H1 (cell line): ENCODE data around the gene PRPF4. TPM values are rescaled to one million over a fixed set of nuclear protein-coding genes. Genes with fewer than 3 reads are reported as not detected.

Experiments used
- EZH2 ChIP-seq: fragments of 200-600 bp; sonication (generic); IDR thresholded peaks from 2 replicates; pipeline ENCODE4 v1.7.1; 2012; ENCODE audit warnings: low read depth, mild to moderate bottlenecking, moderate library complexity, low read length, inconsistent platforms; ENCODE audit not compliant: severe bottlenecking
- KDM4A ChIP-seq: IDR thresholded peaks from one replicate; pipeline ENCODE4 v1.7.1; 2012; ENCODE audit warnings: low read depth, mild to moderate bottlenecking, moderate library complexity, low read length, inconsistent platforms; ENCODE audit not compliant: severe bottlenecking
- NANOG ChIP-seq: IDR thresholded peaks from 2 replicates; pipeline ENCODE4 v1.6.1; 2011; ENCODE audit warnings: low read length, low read depth, mild to moderate bottlenecking, inconsistent platforms; ENCODE audit not compliant: insufficient read depth, poor library complexity, severe bottlenecking
- TEAD4 ChIP-seq: IDR thresholded peaks from 2 replicates; pipeline ENCODE4 v1.6.1; 2012; ENCODE audit warnings: low read depth, low read length, inconsistent platforms, mixed read lengths
- ZNF274 ChIP-seq: IDR thresholded peaks from 2 replicates; pipeline ENCODE4 v1.7.0; 2012; ENCODE audit warnings: low read length, borderline replicate concordance; ENCODE audit errors: extremely low read depth
- polyA plus RNA-seq, 7 experiments: library from polyadenylated mRNA; depleted of rRNA in 3 of 7; stranded (reverse) in 5 of 7; unstranded in 2 of 7; fragments of >200 nt in 5 of 7; fragments of 200-250 nt in 2 of 7; gene quantifications; 1 replicate in 5 of 7; 2 replicates in 1 of 7; 4 replicates in 1 of 7; pipeline versions ENCODE4 v1.2.1 to v1.2.3, GENCODE V29; 2011 to 2013; ENCODE audit warnings: missing spikeins in 2 of 7, mixed read lengths in 2 of 7
- total RNA-seq: library from RNA; stranded (reverse); fragmentation: NEBNext Ultra II Directional; extraction: Animal tissue kit (Norgen Biotek cat#: 25700); gene quantifications from 2 replicates; pipeline ENCODE4 v1.2.1, GENCODE V29; 2021
- TF ChIP-seq, protein P1 (sequence below): fragments of 300-600 bp; sonication (generic); IDR thresholded peaks from 2 replicates; pipeline ENCODE4 v1.7.1; 2012; ENCODE audit warnings: low read length, moderate library complexity, mild to moderate bottlenecking, inconsistent platforms; ENCODE audit not compliant: insufficient replicate concordance

The PRPF4 gene
- total and polyA plus RNA-seq, 2 of the 8 experiments (the other 6 are each of a cell fraction or from before 2014, with no cell fraction given) = 15.2 to 33.4 TPM

- TF ChIP-seq, protein P1, sequence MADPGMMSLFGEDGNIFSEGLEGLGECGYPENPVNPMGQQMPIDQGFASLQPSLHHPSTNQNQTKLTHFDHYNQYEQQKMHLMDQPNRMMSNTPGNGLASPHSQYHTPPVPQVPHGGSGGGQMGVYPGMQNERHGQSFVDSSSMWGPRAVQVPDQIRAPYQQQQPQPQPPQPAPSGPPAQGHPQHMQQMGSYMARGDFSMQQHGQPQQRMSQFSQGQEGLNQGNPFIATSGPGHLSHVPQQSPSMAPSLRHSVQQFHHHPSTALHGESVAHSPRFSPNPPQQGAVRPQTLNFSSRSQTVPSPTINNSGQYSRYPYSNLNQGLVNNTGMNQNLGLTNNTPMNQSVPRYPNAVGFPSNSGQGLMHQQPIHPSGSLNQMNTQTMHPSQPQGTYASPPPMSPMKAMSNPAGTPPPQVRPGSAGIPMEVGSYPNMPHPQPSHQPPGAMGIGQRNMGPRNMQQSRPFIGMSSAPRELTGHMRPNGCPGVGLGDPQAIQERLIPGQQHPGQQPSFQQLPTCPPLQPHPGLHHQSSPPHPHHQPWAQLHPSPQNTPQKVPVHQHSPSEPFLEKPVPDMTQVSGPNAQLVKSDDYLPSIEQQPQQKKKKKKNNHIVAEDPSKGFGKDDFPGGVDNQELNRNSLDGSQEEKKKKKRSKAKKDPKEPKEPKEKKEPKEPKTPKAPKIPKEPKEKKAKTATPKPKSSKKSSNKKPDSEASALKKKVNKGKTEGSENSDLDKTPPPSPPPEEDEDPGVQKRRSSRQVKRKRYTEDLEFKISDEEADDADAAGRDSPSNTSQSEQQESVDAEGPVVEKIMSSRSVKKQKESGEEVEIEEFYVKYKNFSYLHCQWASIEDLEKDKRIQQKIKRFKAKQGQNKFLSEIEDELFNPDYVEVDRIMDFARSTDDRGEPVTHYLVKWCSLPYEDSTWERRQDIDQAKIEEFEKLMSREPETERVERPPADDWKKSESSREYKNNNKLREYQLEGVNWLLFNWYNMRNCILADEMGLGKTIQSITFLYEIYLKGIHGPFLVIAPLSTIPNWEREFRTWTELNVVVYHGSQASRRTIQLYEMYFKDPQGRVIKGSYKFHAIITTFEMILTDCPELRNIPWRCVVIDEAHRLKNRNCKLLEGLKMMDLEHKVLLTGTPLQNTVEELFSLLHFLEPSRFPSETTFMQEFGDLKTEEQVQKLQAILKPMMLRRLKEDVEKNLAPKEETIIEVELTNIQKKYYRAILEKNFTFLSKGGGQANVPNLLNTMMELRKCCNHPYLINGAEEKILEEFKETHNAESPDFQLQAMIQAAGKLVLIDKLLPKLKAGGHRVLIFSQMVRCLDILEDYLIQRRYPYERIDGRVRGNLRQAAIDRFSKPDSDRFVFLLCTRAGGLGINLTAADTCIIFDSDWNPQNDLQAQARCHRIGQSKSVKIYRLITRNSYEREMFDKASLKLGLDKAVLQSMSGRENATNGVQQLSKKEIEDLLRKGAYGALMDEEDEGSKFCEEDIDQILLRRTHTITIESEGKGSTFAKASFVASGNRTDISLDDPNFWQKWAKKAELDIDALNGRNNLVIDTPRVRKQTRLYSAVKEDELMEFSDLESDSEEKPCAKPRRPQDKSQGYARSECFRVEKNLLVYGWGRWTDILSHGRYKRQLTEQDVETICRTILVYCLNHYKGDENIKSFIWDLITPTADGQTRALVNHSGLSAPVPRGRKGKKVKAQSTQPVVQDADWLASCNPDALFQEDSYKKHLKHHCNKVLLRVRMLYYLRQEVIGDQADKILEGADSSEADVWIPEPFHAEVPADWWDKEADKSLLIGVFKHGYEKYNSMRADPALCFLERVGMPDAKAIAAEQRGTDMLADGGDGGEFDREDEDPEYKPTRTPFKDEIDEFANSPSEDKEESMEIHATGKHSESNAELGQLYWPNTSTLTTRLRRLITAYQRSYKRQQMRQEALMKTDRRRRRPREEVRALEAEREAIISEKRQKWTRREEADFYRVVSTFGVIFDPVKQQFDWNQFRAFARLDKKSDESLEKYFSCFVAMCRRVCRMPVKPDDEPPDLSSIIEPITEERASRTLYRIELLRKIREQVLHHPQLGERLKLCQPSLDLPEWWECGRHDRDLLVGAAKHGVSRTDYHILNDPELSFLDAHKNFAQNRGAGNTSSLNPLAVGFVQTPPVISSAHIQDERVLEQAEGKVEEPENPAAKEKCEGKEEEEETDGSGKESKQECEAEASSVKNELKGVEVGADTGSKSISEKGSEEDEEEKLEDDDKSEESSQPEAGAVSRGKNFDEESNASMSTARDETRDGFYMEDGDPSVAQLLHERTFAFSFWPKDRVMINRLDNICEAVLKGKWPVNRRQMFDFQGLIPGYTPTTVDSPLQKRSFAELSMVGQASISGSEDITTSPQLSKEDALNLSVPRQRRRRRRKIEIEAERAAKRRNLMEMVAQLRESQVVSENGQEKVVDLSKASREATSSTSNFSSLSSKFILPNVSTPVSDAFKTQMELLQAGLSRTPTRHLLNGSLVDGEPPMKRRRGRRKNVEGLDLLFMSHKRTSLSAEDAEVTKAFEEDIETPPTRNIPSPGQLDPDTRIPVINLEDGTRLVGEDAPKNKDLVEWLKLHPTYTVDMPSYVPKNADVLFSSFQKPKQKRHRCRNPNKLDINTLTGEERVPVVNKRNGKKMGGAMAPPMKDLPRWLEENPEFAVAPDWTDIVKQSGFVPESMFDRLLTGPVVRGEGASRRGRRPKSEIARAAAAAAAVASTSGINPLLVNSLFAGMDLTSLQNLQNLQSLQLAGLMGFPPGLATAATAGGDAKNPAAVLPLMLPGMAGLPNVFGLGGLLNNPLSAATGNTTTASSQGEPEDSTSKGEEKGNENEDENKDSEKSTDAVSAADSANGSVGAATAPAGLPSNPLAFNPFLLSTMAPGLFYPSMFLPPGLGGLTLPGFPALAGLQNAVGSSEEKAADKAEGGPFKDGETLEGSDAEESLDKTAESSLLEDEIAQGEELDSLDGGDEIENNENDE = no peak
- TF ChIP-seq NANOG = no peak
- no peak for TF ChIP-seq TEAD4
- no peak for TF ChIP-seq KDM4A
- no peak for TF ChIP-seq ZNF274
- TF ChIP-seq EZH2 = no peak
Observed at GRCh38 chr9:113250807-113251206, 24.7 kb upstream of the PRPF4 start (continued).
